ENCODE results near the gene RAG2.
"Not testable (repeated sequence)": the region's sequence is repeated elsewhere in the genome, so short reads cannot be mapped to it uniquely, and the experiment has no call there.

Gene RAG2

DNA sequence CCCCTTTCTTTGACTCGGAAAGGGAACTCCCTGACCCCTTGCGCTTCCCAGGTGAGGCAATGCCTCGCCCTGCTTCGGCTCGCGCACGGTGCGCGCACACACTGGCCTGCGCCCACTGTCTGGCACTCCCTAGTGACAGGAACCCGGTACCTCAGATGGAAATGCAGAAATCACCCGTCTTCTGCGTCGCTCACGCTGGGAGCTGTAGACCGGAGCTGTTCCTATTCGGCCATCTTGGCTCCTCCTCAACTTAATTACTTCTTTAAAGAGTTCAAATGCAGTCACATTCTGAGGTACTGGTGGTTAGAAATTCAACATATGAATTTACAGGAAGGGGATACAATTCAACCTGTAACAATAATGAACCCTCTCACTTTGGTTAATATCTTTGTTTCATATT, 40.6 kb downstream of the RAG2 start:
- H3K23ac ChIP-seq (ENCODE audit: low read length in 2 of 2); H2AFZ ChIP-seq (ENCODE audit: low read depth, low read length); H4K8ac ChIP-seq (ENCODE audit: low read length); H3K4ac ChIP-seq (ENCODE audit: low read depth in 1 of 2, low read length in 2 of 2); H4K91ac ChIP-seq (ENCODE audit: low read length); H3K14ac ChIP-seq (ENCODE audit: low read length in 2 of 2); H3K4me1 ChIP-seq (ENCODE audit: control insufficient read depth, insufficient read depth, low read depth, low read length); H3K4me2 ChIP-seq (ENCODE audit: low read length, poor library complexity, severe bottlenecking); DNase-seq; H3K36me3 ChIP-seq (ENCODE audit: control insufficient read depth in 1 of 2, insufficient read depth in 2 of 2, low read depth in 1 of 2, low read length in 2 of 2); H3K9me3 ChIP-seq (ENCODE audit: control insufficient read depth, low read length); H2BK15ac ChIP-seq (ENCODE audit: low read depth, poor library complexity, severe bottlenecking); H3K18ac ChIP-seq (ENCODE audit: low read depth in 1 of 2, low read length in 2 of 2); H3K27ac ChIP-seq (ENCODE audit: low read length, poor library complexity, severe bottlenecking); H2BK120ac ChIP-seq (ENCODE audit: low read depth, low read length); H3K4me3 ChIP-seq (ENCODE audit: insufficient read depth in 1 of 2, low read depth in 1 of 2, low read length in 2 of 2); H3K9ac ChIP-seq (ENCODE audit: low read length); H2BK5ac ChIP-seq (ENCODE audit: low read depth, low read length, poor library complexity, severe bottlenecking); H2BK12ac ChIP-seq (ENCODE audit: low read length in 2 of 2); H2AK5ac ChIP-seq (ENCODE audit: low read length, severe bottlenecking); H3K79me1 ChIP-seq (replicated peaks; ENCODE audit: low read length, poor library complexity, severe bottlenecking): not testable (repeated sequence)
- H3K27me3 ChIP-seq (ENCODE audit: control insufficient read depth in 1 of 2, insufficient read depth in 1 of 2, low read length in 2 of 2) = peaks cover 12 to 17% of the 10 kb centered on the region in 2 experiments
- 100% methylated on average over 8 of the region's 17 CpGs for WGBS

DNA sequence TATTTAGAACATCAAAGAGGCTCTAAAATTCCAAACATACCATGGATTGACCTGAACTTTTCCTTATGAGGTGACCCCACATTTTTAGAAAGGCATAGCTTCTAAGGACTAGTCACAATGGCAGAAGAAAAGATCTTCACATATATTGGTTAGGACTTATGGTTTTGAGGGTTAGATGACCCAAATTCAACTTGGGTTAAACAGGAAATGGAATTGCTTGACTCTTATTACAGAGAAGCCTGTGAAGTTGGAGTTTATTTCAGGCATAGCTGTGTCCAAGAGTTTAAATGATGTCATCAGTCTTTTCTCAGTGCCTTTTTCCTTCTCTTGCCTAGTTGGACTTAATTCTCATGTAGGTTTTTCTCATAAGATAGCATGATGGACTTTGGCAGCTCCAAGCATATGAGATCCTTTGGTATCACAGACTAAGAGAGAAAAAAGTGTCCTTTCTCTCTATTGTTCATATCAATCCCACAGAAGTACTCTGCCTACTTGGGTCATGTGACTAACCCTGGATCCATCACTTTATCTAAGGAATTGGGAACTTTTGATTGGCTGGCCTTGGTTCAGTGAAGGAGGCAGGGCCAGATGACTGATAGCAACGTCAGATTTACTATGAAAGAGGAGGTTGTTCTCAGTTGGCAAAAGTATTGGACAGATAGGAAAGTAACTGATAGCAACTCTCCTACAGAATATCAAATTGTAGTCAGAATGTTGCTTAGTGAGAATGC, 47.5 kb downstream of the RAG2 start:
- no peak overlapping the region for H2BK12ac ChIP-seq (ENCODE audit: low read length in 2 of 2)
- no peaks in the 10 kb centered on the region for H3K9me3 ChIP-seq (ENCODE audit: control insufficient read depth, low read length)
- no peak overlapping the region for H4K91ac ChIP-seq (ENCODE audit: low read length)
- H2AFZ ChIP-seq (ENCODE audit: low read depth, low read length) = no peak overlapping the region
- 63% methylated on average over 1 of the region's 1 CpG for WGBS
- H3K9ac ChIP-seq (ENCODE audit: low read length) = no peak overlapping the region
- H3K4me3 ChIP-seq (ENCODE audit: insufficient read depth in 1 of 2, low read depth in 1 of 2, low read length in 2 of 2) = no peak overlapping the region
- H3K4me1 ChIP-seq (ENCODE audit: control insufficient read depth, insufficient read depth, low read depth, low read length) = no peaks in the 10 kb centered on the region
- no peak for DNase-seq
- no peak overlapping the region for H3K18ac ChIP-seq (ENCODE audit: low read depth in 1 of 2, low read length in 2 of 2)
- no peaks in the 10 kb centered on the region for H3K36me3 ChIP-seq (ENCODE audit: control insufficient read depth in 1 of 2, insufficient read depth in 2 of 2, low read depth in 1 of 2, low read length in 2 of 2)
- no peak overlapping the region for H2BK120ac ChIP-seq (ENCODE audit: low read depth, low read length)
- H2BK15ac ChIP-seq (ENCODE audit: low read depth, poor library complexity, severe bottlenecking) = no peak overlapping the region
- H2BK5ac ChIP-seq (ENCODE audit: low read depth, low read length, poor library complexity, severe bottlenecking) = no peak overlapping the region
- no peak overlapping the region for H3K4ac ChIP-seq (ENCODE audit: low read depth in 1 of 2, low read length in 2 of 2)
- no peak overlapping the region for H3K4me2 ChIP-seq (ENCODE audit: low read length, poor library complexity, severe bottlenecking)
- H3K27ac ChIP-seq (ENCODE audit: low read length, poor library complexity, severe bottlenecking) = no peak overlapping the region
- no peaks in the 10 kb centered on the region for H3K27me3 ChIP-seq (ENCODE audit: control insufficient read depth in 1 of 2, insufficient read depth in 1 of 2, low read length in 2 of 2)
- H2AK5ac ChIP-seq (ENCODE audit: low read length, severe bottlenecking) = no peak overlapping the region
- H3K79me1 ChIP-seq (replicated peaks; ENCODE audit: low read length, poor library complexity, severe bottlenecking) = no peaks in the 10 kb centered on the region
- H4K8ac ChIP-seq (ENCODE audit: low read length) = no peak overlapping the region
- no peak overlapping the region for H3K14ac ChIP-seq (ENCODE audit: low read length in 2 of 2)
- no peak overlapping the region for H3K23ac ChIP-seq (ENCODE audit: low read length in 2 of 2)

All from mesenchymal stem cell (in vitro differentiated cells and primary cell).